GM18508 (cell line): ENCODE data around the gene FBRSL1.
"Not testable (repeated sequence)": the region's sequence is repeated elsewhere in the genome, so short reads cannot be mapped to it uniquely, and the experiment has no call there.

ENCODE experiments used
- ATAC-seq: cut with Tn5 transposase; IDR thresholded peaks from one replicate; pipeline ENCODE4 v1.9.1; 2021; ENCODE audit warnings: moderate number of reproducible peaks; ENCODE audit not compliant: insufficient read depth, unreplicated experiment

FBRSL1 gene

DNA sequence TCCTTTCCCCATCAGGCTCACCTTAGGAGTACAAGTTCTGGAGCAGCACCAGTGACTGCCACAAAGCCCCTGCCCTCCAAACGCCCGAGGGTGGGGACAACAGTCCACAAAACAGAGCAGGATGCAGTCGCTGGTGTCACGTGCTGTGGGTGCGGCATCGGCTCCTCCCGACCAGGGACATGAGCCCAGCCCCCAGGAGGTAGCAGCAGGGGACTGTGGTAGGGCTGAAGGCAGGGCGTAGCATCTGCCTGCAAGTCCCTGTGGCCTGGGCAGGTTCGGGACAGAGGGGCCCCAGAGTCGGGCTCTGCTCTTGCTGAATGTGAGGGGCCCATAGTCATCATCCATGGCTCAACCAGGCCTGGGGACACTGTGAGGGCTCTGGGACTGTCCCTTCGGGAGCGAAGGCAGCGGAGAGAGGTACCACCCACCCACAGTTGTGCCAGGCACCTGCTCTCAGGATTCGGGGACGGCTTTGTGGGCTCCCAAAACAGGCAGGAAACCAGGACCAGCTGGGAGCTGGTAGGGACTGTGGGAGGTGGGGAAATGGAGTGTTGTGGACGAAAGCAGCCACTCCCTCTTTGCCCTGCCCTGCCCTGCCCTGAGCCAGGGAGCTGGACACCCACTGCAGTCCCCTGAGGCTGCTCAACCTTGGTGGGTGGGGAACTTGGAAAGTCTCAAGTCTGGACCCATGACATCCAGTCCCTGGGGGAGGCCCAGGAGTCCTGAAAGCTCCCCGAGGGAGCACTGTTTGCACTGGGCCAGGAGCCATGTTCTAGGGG is 30.7 kb downstream of the FBRSL1 start:
- no peak for ATAC-seq

DNA sequence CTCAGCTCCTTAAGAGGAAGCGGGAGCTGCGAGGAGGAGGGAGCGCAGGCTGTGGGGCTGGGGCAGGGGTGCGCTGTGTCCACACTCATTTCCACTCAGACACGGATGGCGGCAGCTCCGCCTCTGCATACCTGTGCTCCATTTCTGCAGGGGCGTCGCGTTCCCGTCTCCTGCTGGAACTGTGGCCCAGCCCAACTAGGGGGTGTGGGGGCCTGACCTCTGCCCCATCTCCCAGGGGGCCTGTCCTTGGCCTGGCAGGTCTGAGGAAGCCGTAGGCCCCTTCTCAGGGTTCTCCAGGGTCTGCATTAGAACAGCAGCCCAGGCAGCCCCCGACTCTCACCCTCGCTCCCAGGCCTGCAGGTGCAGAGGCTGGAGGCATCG is 31.2 kb downstream of the FBRSL1 start:
- ATAC-seq = no peak

DNA sequence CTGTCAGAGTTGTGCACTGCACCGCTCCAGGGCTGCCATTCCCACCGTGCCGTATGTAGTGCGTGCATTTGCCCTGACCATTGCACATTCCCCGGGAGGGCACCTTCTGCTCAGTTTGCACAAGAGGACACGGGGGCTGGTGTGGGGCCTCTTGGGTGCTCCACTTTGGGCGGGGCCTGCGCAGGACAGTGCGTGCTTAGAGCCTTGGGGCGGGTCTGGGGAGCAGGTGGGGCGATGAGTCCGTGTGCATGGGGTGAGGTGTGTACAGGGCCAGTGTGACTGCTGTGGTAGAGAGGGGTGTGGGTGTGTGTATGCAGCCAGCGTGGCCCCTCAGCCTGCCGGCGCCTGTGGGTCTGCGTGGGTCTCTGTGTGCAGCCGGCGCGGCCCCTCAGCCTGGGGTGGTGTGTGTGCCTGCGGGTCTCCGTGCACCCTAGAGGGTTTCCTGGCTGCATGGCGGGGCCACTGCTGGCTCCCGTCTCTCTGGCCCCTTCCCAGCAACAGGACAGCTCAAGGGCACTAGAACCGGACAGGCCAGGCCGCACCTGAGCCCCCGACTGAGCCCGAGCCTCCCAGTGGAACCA is 31.9 kb downstream of the FBRSL1 start:
- ATAC-seq = no peak

DNA sequence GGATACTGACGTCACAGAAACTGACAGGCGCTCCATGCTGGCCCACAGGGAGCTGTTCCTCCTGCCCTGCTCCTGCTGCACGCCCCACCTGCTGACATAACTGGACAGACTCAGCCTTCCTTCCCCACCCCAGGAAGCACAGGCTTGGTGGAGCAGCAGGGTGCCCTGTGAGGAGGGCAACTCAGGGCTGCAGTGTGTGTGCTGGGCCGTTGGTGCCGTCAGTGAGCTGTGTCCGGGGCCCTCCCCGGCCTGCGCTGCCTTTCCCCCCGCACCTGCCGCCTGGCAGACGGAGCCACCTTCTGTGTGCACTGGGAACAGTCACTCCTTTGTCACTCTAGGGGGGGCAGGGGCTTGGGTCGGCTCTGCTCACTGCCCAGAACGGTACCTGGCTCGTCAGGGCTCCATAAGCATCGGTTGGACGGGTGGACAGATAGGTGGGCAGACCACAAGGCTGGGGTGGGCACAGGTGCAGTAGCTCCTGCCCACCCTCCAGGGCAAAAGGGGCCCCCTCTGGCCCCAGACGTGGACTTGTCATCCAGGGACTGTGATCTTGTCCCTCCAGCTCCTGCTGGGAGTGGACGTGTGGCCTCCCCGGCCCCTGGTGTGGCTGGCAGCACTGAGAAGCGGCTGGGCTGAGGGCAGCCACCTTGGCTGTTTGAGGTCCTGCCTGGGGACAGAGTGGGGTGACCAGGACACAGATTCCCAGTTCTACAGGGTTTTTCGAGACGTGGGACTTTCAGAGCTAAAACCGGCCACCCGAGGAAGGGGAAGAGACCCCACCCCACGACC is 32.8 kb downstream of the FBRSL1 start:
- ATAC-seq = no peak

DNA sequence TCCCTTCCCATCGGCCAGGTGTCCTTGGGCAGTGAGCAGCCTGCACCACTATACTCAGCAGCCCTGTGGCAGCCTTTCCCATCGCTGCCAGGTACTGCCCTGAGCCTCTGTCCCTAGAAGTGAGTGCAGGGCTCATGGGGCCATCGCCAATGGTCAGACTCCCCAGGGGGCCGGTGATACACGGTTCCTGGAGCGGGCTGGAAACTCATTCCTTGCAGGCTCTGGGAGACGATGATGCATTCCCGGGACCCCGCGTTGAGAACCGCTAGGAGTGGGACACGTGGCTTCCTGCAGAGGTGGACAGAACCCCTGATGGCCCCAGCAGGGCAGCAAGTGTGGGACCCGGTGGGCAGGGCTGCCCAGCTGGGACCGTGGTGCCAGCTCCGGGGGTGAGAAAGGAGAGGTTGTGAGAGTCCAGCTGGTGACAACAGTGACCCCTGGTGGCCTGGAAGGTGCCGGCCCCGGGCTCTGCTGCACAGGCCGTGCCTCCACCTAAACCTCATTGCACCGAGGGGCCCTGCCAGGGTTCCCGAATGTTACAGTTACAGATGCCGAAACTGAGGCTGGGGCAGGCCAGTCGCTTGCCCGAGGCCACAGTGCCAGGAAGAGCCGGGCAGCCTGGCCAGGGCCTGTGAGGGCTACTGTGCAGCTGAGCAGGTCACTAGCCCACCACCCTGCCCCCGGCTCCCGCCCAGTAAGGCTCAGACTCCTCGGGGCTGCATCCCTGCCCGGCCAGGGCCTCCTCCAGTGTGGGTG is 33.8 kb downstream of the FBRSL1 start:
- ATAC-seq = no peak

DNA sequence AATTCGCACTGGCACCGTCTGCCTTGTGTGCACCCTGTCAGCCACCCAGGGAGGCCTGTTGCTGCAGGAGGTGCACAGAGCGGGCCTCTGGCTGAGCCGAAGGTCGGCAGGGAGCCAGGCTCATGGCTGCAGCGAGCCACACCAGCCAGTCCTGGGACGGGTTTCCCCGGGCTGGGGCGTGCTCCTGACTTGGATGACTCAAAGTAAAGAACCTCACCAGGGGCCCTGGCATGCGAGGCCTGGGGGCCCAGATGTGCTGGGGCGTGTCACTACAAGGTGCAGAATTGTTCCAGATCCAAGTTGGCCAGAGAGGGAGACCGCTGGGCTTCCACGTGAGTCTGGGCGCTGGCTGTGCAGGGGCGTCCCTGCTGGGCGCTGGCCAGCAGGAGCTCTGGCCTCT is 34.5 kb downstream of the FBRSL1 start:
- ATAC-seq = no peak

DNA sequence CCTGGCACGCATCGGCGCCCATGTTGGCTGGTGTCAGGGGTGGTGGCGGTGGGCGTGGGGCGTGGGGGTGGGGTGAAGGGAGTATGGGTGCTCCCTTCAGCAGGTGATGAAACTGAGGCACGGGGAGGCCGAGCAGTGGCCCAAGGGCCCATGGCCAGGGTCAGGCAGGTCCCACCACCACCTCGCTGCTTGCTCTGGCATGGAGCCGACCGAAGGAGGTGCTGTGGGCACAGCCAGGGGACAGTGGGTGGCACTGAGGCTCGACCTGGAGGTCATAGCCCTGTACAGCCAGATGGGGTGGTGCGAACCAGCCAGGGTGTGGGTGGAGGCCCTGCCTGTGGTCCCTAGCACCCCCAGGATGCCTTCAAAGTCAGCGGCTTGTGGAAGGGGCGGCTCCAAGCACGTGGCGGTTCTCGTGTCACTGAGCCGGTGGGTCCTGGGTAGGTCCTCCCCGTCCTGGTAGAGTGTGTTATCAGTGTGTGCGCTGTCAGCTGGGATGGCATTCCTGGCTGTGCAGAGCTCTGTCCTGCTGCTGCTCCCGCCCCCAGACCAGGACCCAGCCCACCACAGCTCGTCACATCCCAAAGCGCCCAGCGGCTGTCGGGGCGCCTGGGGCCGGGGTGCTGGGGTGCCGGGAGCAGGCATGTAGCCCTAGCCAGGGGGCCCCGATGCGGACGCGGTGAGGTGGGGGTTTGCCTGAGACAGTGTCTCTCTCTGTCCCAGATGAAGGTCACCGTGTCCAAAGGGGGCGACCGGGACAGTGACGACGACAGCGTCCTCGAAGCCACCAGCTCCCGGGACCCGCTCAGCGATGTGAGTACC is 35.3 kb downstream of the FBRSL1 start:
- ATAC-seq = no peak

DNA sequence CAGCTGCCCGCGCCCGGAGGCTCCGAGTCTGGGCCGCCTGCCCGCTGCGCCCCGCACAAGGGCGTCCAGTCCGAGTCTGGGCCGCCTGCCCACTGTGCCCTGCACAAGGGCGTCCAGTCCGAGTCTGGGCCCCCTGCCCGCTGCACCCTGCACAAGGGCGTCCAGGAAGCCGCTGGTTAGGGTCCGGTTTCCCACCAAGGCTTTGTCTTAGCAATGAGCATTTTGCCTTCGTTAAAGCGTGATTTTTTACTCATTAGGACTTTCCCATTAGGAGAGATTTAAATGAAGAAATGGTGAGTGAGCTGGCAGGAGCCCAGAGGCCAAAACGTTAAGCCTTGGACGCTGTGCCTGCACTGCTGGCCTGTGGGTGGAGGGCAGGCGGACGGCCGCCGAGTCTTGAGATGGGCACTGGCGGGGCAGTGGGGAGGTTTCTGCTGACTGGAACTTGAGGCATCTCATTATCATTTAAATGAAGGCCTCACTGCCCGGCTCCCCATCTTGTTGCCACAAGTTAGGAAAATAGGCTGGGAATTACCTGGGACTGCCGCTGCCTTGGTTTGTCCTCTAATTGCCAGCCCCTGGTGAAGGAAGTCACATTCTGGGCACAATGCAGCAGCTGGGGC is 36.0 kb downstream of the FBRSL1 start:
- ATAC-seq = no peak

DNA sequence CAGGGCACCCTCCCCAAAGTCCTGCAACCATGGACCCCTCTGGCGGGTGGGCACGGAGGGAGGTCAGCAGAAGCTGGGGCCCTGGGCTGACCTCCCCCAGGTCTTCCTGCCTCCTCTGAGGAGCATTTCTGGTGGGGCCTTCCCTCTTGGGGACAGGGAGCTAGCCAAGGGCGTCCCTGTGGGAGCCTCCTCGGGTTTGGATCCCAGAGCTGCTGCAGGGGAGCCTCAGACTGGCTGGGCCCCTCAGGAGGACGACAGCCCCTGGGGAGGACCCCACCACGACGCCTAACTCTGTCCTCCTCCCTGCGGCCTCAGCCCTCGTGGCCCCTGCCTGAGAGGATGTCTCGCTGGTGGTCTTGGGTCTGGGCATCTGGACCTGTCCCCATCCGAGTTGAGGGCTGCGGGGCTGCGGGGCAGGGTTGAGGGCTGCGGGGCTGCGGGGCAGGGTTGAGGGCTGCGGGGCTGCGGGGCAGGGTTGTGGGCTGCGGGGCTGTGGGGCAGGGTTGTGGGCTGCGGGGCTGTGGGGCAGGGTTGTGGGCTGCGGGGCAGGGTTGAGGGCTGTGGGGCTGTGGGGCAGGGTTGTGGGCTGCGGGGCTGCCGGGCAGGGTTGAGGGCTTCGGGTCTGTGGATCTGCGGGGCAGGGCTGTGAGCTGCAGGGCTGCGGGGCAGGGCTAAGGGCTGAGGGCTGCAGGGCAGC is 37.4 kb downstream of the FBRSL1 start:
- ATAC-seq = no peak

DNA sequence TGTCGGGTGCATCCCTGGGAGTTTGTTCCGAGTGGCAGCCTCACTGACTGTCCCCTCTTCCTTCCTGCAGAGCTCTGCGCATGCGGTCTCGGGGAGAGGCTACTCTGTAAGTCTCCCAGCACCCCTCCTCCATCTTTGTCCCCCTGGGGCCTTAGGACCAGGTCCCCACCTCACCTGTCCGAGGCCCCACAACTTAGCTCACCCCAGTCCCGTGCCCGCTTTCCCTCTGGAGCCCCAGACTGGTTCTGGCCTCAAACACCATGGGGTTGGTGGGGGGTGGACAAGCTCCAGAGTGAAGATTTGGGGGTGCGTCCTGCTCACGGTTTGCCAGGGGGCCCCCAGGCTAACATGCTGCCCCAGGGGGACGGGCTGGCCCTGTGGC is 37.9 kb downstream of the FBRSL1 start:
- ATAC-seq = no peak

DNA sequence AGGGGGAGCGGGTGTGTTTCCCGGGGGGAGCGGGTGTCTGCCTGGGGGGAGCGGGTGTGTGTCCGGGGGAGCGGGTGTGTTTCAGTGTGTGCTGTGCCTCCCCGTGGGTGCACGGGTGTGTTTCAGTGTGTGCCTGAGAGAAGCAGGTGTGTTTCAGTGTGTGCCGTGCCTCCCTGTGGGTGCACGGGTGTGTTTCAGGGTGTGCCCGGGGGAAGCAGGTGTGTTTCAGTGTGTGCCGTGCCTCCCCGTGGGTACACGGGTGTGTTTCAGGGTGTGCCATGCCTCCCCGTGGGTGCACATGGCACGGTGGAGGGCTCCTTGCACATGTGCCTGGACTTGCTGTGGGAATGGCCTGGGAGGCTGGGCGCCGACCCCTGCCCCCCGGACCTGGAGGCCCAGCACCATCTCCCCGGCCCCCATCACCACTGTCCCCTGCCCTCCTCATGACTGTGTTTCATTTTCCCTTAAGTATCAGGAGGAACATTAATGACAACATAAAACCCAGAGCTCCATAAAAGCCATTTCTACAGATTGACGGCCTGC is 38.7 kb downstream of the FBRSL1 start:
- no peak for ATAC-seq

DNA sequence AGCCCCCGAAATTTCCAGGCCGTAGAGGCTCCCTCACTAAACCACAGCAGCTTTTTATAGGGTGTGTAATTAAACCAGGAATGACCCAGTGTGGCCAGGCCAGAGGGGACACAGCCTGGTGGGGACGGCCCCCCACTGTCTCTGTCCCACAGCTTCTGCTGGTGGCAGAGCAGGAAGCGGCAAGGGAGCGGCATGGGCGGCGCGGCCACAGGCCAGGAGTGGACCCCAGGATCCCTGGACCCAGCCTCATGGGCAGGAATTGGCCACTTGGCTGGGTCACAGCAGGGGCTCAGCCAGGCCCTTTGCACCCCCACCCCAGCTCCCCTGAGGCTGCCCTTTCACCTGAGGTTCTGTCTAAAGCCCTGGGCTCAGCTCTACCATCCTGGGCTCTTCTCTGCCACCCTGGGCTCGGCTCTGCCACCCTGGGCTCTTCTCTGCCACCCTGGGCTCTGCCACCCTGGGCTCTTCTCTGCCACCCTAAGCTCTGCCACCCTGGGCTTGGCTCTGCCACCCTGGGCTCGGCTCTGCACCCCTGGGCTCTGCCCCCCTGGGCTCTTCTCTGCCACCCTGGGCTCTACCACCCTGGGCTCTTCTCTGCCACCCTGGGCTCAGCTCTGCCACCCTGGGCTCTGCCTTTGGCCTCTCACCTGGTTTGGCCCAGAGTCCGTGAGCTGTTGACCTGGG is 39.3 kb downstream of the FBRSL1 start:
- ATAC-seq = no peak

DNA sequence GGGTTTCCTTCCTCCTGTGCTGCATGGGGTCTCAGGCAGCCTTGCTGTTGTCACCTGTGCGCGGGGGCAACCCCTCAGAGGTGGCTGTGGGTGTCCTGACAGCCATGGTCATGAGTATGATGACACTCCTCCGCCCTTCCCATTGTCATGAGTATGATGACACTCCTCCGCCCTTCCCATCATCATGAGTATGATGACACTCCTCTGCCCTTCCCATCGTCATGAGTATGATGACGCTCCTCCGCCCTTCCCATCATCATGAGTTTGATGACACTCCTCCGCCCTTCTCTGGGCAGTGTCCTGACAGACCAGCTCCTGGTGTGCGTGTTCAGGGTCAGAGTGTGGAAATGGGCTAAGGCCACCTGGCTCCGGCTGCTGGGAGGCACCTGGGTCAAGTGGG is 40.0 kb downstream of the FBRSL1 start:
- ATAC-seq = no peak

DNA sequence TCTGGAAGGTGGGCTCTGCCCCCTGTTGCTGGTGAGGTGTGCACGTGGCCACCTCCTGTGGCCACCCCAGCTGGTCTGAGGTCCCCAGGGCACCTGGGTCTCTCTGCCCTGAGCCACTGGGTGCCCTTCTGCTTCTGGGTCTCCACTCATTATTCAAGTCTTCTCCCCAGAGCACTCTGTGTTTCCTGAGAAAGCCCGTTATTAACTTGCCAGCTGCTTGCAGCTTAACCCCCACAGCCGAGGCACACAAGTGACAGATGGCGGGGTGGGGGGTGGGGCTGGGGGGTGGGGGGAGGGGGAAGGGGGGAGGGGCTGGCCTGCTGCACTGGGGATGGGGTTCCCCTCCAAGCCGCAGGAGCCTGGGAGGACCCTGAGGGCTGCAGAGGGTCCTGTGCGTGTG is 40.5 kb downstream of the FBRSL1 start:
- ATAC-seq = no peak

DNA sequence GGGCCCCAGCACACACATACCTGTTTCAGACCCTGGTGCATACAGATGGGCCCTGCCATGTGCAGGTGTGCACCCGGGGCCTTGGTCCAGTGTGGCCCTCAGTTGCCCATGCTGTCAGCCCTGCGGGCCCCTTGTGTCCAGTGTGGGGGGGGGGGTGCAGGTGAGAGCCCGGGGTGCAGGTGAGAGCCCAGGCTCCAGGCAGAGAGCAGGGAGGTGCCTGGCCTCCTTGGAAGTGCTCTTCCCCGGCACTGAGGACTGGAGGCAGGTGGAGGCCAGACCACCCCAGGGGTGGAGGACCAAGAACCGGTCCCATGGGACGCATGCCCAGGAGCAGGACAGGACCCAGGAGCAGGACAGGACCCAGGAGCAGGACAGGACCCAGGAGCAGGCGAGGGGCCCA is 40.9 kb downstream of the FBRSL1 start:
- ATAC-seq = no peak

DNA sequence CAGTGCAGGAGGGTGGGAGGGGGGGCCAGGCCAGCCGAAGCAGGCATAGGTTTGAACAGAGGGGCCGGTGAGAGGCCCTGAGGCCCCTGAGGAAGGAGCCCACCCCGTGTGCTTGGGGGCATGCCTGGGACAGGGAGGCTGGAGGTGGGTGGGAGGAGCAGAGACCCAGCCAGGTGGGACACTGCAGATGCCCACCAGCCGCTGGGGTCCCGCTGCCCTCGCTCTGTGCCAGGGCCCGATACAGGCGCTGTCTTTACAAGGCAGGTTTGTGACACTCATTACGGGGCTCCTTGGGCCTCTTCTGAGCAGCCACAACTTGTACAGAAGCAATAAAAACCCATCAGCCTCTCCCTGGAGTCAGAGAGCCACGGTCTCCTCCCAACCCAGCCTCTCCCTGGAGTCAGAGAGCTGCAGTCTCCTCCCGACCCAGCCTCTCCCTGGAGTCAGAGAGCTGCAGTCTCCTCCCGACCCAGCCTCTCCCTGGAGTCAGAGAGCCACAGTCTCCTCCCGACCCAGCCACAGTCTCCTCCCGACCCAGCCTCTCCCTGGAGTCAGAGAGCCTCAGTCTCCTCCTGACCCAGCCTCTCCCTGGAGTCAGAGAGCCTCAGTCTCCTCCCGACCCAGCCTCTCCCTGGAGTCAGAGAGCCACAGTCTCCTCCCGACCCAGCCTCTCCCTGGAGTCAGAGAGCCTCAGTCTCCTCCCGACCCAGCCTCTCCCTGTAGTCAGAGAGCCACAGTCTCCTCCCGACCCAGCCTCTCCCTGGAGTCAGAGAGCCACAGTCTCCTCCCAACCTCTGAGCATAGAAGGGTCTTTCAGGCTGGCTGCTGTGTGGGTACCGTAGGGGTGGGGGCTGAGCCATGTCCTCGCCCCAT is 43.0 kb downstream of the FBRSL1 start:
- not testable (repeated sequence) for ATAC-seq

DNA sequence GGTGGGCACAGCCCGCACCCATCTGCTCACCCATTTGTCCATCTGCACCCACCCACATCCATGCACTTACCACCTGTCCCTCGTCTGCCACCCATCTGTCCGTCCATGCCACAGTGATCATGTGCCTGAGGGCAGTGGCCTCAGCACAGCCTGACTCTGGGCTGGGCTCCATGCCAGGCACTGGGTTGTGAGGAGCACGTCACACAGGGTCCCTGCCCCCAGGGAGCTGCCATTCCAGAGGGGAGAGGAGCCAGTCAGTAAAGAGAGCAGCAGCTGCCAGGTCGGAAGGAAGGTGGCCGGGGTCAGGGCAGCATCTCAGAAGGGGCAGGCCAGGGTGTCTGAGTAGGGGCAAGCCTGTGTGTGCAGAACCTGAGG is 43.6 kb downstream of the FBRSL1 start:
- ATAC-seq = no peak
